Heart left ventricle (tissue), 16 donors: ENCODE results near the gene NID2. TPM values are rescaled to one million over a fixed set of nuclear protein-coding genes. Genes with fewer than 3 reads are reported as not detected.

Source experiments
- ATAC-seq, 4 donors: fragments of 200-7000 bp; cut with Tn5 transposase; one replicate each; pipeline ENCODE4 v1.9.1; 2020 to 2022; ENCODE audit warnings: moderate library complexity in 4 of 4, mild to moderate bottlenecking in 3 of 4, moderate number of reproducible peaks in 1 of 4
- DNase-seq, 5 donors: peaks; one replicate each; pipeline ENCODE4 v3.0.0-alpha.2; 2020
- H3K27ac ChIP-seq, 12 donors: fragments of 200-600 bp; sonication (generic) in 4 of 12; one replicate each; pipeline versions ENCODE4 v1.5.0 to v1.8.0; 2016 to 2022; ENCODE audit warnings: mild to moderate bottlenecking in 2 of 12
- H3K27me3 ChIP-seq, 9 donors: fragments of 200-600 bp; sonication (generic) in 2 of 9; one replicate each; pipeline versions ENCODE4 v1.5.1 to v1.8.0; 2016 to 2022; ENCODE audit warnings: mild to moderate bottlenecking in 3 of 9
- H3K36me3 ChIP-seq, 9 donors: fragments of 200-600 bp; sonication (generic) in 2 of 9; one replicate each; pipeline versions ENCODE4 v1.5.0 to v1.8.0; 2018 to 2022; ENCODE audit warnings: mild to moderate bottlenecking in 2 of 9
- H3K4me1 ChIP-seq, 12 donors: fragments of 200-600 bp; sonication (generic) in 4 of 12; one replicate each; pipeline versions ENCODE4 v1.5.0 to v1.8.0; 2016 to 2022; ENCODE audit warnings: mild to moderate bottlenecking in 3 of 12
- H3K4me3 ChIP-seq, 12 donors: fragments of 200-600 bp; sonication (generic) in 4 of 12; one replicate each; pipeline versions ENCODE4 v1.5.0 to v1.8.0; 2017 to 2022; ENCODE audit warnings: mild to moderate bottlenecking in 9 of 12, moderate library complexity in 4 of 12
- H3K9me3 ChIP-seq, 12 donors: fragments of 200-600 bp; sonication (generic) in 4 of 12; one replicate each; pipeline versions ENCODE4 v1.5.0 to v1.8.0; 2016 to 2022; ENCODE audit warnings: mild to moderate bottlenecking in 1 of 12
- CTCF ChIP-seq, 12 donors: fragments of 200-600 bp; sonication (generic) in 4 of 12; IDR thresholded peaks; one replicate each; pipeline versions ENCODE4 v1.5.0 to v1.8.0; 2018 to 2022; ENCODE audit warnings: antibody characterized with exemption in 12 of 12, mild to moderate bottlenecking in 5 of 12
- POLR2A ChIP-seq, 2 donors: fragments of 450-650 bp; IDR thresholded peaks; one replicate each; pipeline ENCODE4 v1.6.1; 2017; ENCODE audit warnings: antibody characterized with exemption in 2 of 2, mild to moderate bottlenecking in 2 of 2, moderate library complexity in 2 of 2
- WGBS, 4 donors: extraction: QIAGEN DNeasy Blood & Tissue Kit in 2 of 4; methylation state at CpG; one replicate each; pipeline versions ENCODE4 v1.1.5 to v1.1.7; 2013 to 2018; 5-methylcytosine and 5-hydroxymethylcytosine counted together
- intact Hi-C, 10 donors: fragments of 100-400 bp; cut with DNase I; formaldehyde crosslinking; loops; one replicate each; pipeline versions ENCODE4 v1.11.1 to v1.14.2; 2022
- polyA plus RNA-seq, 2 donors: library from polyadenylated mRNA; stranded (reverse); fragments of 200-250 nt; gene quantifications; one replicate each; pipeline ENCODE4 v1.2.3, GENCODE V29; 2013
- total RNA-seq, 9 donors: library from RNA; depleted of rRNA in 2 of 9; stranded (reverse); fragments of >200 nt in 2 of 9; fragmentation: NEBNext Ultra II Directional in 3 of 9; extraction: Animal tissue kit (Norgen Biotek cat#: 25700) in 3 of 9; gene quantifications; one replicate each; pipeline versions ENCODE4 v1.1.0 to v1.2.4, GENCODE V29; 2016 to 2023
- donor health status: ischemic (EF 13 %, LVEDD 7.1; RV severe dilation, severe dysfunction).
- donor health status: healthy with polysubstance abuse.
- donor health status: DM: no; HTN: yes; CAD: no.
- donor health status: DM: no; HTN: no; CAD: no.
- donor health status: ischemic (EF 25% LVEDD 6.9; RV normal size, moderate dysfunction).
- donor health status: ischemic (EF 25% LVEDD 5.7; RV mildly dilated, moderate dysfunction).
- donor health status: healthy.
- donor health status: DM: yes; HTN: yes; CAD: no.
- donor health status: ischemic (EF 35%, LVEDD 5.7; RV mildly dilated, moderate dysfunction).
- donor health status: nonischemic (EF 11% LVEDD 7.7; RV severe dilation, severe dysfunction).
- donor health status: DM: yes; HTN: yes; CAD: no.
- donor health status: PGD.
- donor health status: ischemic (EF 29% LVEDD 5.4; RV normal size, mild dysfunction).
- donor health status: nonischemic (EF 23%, LVEDD 6.1; RV moderate dilation, normal function).

NID2 gene
- total and polyA plus RNA-seq, 11 donors = 17.3 to 77.4 (median 40.6) TPM

- Histone ChIP-seq H3K36me3 (peaks cover 0 to 10% (median 0%) of the 10 kb centered on the region in 9 donors), H3K27me3 (peaks cover 0 to 45% (median 0%) of the 10 kb centered on the region in 9 donors), H3K27ac (peak overlapping the region; percentile 51 to 97 (median 89)), H3K9me3 (no peaks in the 10 kb centered on the region), H3K4me3 (peak overlapping the region; percentile 64 to 89 (median 74)), H3K4me1 (peaks cover 0 to 54% (median 27%) of the 10 kb centered on the region in 12 donors)
- TF ChIP-seq POLR2A (IDR thresholded peaks at IDR 0.05) (no peak), CTCF (IDR thresholded peaks at IDR 0.05) (no peak)
- peak in 3 of 4 donors; percentile 45 to 70 (median 59) for ATAC-seq
- peak in 3 of 5 donors; percentile 47 to 65 (median 53) for DNase-seq
- 1 to 5% (median 2%) methylated on average over 21 to 54 of the region's 54 CpGs for WGBS, 4 donors
- intact Hi-C loops = loop anchor here (2.0 to 10.0 kb wide), 15 partner anchors 23 to 635 kb away; partner anchors contain the start of gene PSMC6 (in 1 of the 10)
Observed at GRCh38 chr14:52069307-52070050, 620 bp upstream of the NID2 start.

GRCh38 chr14:52067873-52068614 lies 815 bp downstream of the NID2 start:
- WGBS, 4 donors = 0 to 2% (median 1%) methylated on average over 44 to 49 of the region's 49 CpGs
- Histone ChIP-seq H3K27ac (peak overlapping the region; percentile 51 to 97 (median 89)), H3K4me1 (peaks cover 0 to 63% (median 38%) of the 10 kb centered on the region in 12 donors), H3K36me3 (peaks cover 0 to 11% (median 0%) of the 10 kb centered on the region in 9 donors), H3K27me3 (peaks cover 0 to 45% (median 0%) of the 10 kb centered on the region in 9 donors), H3K4me3 (peak overlapping the region; percentile 64 to 89 (median 74)), H3K9me3 (no peaks in the 10 kb centered on the region)
- DNase-seq (peak; percentile 49 to 72 (median 56)), ATAC-seq (peak; percentile 39 to 59 (median 48))
- TF ChIP-seq POLR2A (IDR thresholded peaks at IDR 0.05) (no peak), CTCF (IDR thresholded peaks at IDR 0.05) (no peak)
- intact Hi-C loops = loop anchor here in 9 of 10 donors (2.0 to 10.0 kb wide), 13 partner anchors 21 to 637 kb away; partner anchors contain the start of gene PSMC6 (in 1 of the 9)

GRCh38 chr14:52064174-52064573 lies 4.7 kb downstream of the NID2 start:
- H3K4me1 ChIP-seq = peaks cover 0 to 76% (median 68%) of the 10 kb centered on the region in 12 donors
- peak overlapping the region in 5 of 12 donors; percentile 53 to 81 (median 73) for H3K27ac ChIP-seq

More at GRCh38 chr14:52064174-52064573, 4.7 kb downstream of the NID2 start:
- no peak for ATAC-seq
- Histone ChIP-seq H3K9me3 (no peaks in the 10 kb centered on the region), H3K27me3 (peaks cover 0 to 30% (median 0%) of the 10 kb centered on the region in 9 donors), H3K36me3 (peaks cover 0 to 19% (median 3%) of the 10 kb centered on the region in 9 donors), H3K4me3 (no peak overlapping the region)
- no peak for DNase-seq
- intact Hi-C loops = loop anchor here in 4 of 10 donors (5.0 to 10.0 kb wide), 2 partner anchors 52 to 641 kb away; partner anchors contain the start of gene PSMC6 (in 1 of the 4)
- WGBS, 4 donors = 85 to 93% (median 92%) methylated on average over 2 of the region's 2 CpGs
- TF ChIP-seq CTCF (IDR thresholded peaks at IDR 0.05) (no peak), POLR2A (IDR thresholded peaks at IDR 0.05) (no peak)
